CD4-positive, CD25-positive, alpha-beta regulatory T cell (primary cell): ENCODE results near the gene AP3S2. TPM values are rescaled to one million over a fixed set of nuclear protein-coding genes. Genes with fewer than 3 reads are reported as not detected.
"Not testable (repeated sequence)": the region's sequence is repeated elsewhere in the genome, so short reads cannot be mapped to it uniquely, and the experiment has no call there.

ENCODE experiments used
- ATAC-seq, 2 donors: fragments of 150-1000 bp; cut with Tn5 transposase; one replicate each; pipeline ENCODE4 v1.10.0; 2021; ENCODE audit warnings: low read depth in 2 of 2, moderate number of reproducible peaks in 2 of 2, moderate library complexity in 1 of 2
- DNase-seq, 3 donors: peaks; one replicate each; pipeline versions ENCODE4 v3.0.0 to v3.0.0-alpha.2; 2012 to 2022; ENCODE audit warnings: mixed read lengths in 1 of 3
- H3K27ac ChIP-seq: one replicate; pipeline ENCODE4 v1.7.0; 2013; ENCODE audit warnings: mild to moderate bottlenecking, low read length; ENCODE audit not compliant: insufficient read depth, poor library complexity, severe bottlenecking
- H3K27me3 ChIP-seq: one replicate; pipeline ENCODE4 v1.7.0; 2013; ENCODE audit warnings: low read length; ENCODE audit not compliant: control insufficient read depth, insufficient read depth
- H3K36me3 ChIP-seq: one replicate; pipeline ENCODE4 v1.7.0; 2013; ENCODE audit warnings: mild to moderate bottlenecking, low read length, moderate library complexity; ENCODE audit not compliant: control insufficient read depth, insufficient read depth
- H3K4me1 ChIP-seq: 2 replicates; pipeline ENCODE4 v1.7.0; 2013; ENCODE audit warnings: mild to moderate bottlenecking, low read length; ENCODE audit not compliant: insufficient read depth, control insufficient read depth, poor library complexity, severe bottlenecking
- H3K4me3 ChIP-seq: one replicate; pipeline ENCODE4 v1.7.0; 2013; ENCODE audit warnings: low read depth, mild to moderate bottlenecking, low read length, moderate library complexity
- H3K9me3 ChIP-seq, 2 experiments: 1 replicate in 1 of 2; 2 replicates in 1 of 2; pipeline ENCODE4 v1.7.0; 2013; ENCODE audit warnings: low read length in 2 of 2, mild to moderate bottlenecking in 1 of 2, moderate library complexity in 1 of 2; ENCODE audit not compliant: control insufficient read depth in 2 of 2
- H3K27ac Mint-ChIP-seq, 3 donors: one replicate each; pipeline ENCODE4 v1.8.0; 2020 to 2022; ENCODE audit warnings: mild to moderate bottlenecking in 3 of 3, mixed read lengths in 3 of 3, moderate library complexity in 2 of 3
- H3K27me3 Mint-ChIP-seq: one replicate; pipeline ENCODE4 v1.8.0; 2022; ENCODE audit warnings: mild to moderate bottlenecking, mixed read lengths
- H3K36me3 Mint-ChIP-seq: one replicate; pipeline ENCODE4 v1.8.0; 2020; ENCODE audit warnings: mixed read lengths
- H3K4me1 Mint-ChIP-seq, 4 donors: one replicate each; pipeline ENCODE4 v1.8.0; 2020 to 2022; ENCODE audit warnings: mixed read lengths in 4 of 4, mild to moderate bottlenecking in 1 of 4
- H3K4me3 Mint-ChIP-seq, 4 donors: one replicate each; pipeline ENCODE4 v1.8.0; 2020 to 2022; ENCODE audit warnings: mild to moderate bottlenecking in 4 of 4, mixed read lengths in 4 of 4, moderate library complexity in 3 of 4
- H3K9me3 Mint-ChIP-seq, 7 donors: one replicate each; pipeline ENCODE4 v1.8.0; 2020 to 2022; ENCODE audit warnings: mixed read lengths in 7 of 7, mild to moderate bottlenecking in 3 of 7, moderate library complexity in 2 of 7
- polyA plus RNA-seq, 4 donors: library from polyadenylated mRNA; unstranded; fragments of 300-500 nt; fragmentation: Illumina TruSeq; gene quantifications; one replicate each; pipeline ENCODE4 v1.2.3, GENCODE V29; 2021
- total RNA-seq: library from RNA; stranded (reverse); gene quantifications from one replicate; pipeline ENCODE4 v1.2.3, GENCODE V29; 2022

The AP3S2 gene
- total and polyA plus RNA-seq, 5 donors from 2014 or later: 25.4 to 48.5 (median 30.3) TPM

DNA sequence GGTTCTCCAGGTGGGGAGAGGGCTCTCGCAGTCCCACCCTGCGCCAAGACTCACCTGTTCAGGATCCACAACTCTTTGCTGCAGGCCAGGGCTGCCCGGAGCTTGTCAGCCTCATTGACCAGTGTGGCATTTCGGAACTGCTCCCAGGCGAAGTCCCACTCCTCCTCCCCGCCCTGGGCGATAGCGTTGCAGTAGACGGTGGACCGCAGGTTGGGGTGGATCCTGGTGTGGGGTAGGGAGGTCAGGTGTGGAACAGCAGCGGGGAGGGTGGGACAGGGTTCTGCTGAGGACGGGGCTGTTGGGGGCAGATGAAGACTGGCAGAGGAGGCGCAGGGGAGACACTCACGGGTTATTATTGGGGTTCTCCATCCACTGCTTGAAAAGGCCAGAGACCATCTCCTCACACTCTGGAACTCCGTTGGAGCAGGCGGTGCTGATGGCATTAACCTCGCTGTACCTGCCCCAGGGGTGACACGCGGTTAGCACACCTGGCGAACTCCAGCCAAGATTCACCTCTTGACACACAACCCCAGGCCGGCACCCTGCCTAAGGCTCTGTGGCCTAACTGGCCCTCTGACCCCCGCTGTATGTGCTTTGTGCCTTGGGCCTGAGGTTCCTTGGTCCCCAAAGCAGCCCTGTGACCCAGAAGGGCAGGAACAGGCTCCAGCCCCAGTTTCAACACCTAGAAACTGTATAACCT, 101.5 kb downstream of the AP3S2 start:
- H3K4me1 Mint-ChIP-seq: no peaks in the 10 kb centered on the region

DNA sequence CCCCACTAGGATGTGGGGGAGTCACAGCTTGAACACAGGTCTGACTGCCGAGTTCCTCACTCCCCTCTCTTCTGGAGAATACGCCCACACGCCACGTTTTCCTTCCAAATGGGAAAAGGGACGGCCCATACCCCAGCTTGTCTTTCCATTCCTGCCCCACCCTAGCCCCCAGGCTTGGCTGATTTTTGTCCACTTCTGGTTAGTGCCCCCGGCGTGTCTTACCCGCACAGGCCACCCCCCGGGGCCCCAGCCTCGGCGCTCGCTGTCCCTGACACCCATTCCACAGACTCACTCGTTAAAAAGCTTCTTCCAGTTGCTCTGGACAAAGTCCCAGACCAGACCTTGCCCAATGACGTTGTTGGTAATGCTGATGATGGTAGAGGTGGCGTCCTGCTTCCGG, 103.1 kb downstream of the AP3S2 start:
- Mint-ChIP-seq H3K27me3 (peaks cover 25% of the 10 kb centered on the region), H3K36me3 (peaks cover 3% of the 10 kb centered on the region), H3K27ac (no peak overlapping the region), H3K4me1 (no peaks in the 10 kb centered on the region), H3K4me3 (no peak overlapping the region), H3K9me3 (peaks cover 0 to 12% (median 2%) of the 10 kb centered on the region in 7 donors)
- Histone ChIP-seq H3K9me3 (peaks cover 0 to 8% of the 10 kb centered on the region in 2 experiments), H3K4me1 (no peaks in the 10 kb centered on the region), H3K27ac (no peak overlapping the region), H3K27me3 (peaks cover 4% of the 10 kb centered on the region), H3K4me3 (no peak overlapping the region), H3K36me3 (no peaks in the 10 kb centered on the region)
- DNase-seq (no peak), ATAC-seq (no peak)

More for the DNA sequence above, 101.5 kb downstream of the AP3S2 start:
- Mint-ChIP-seq H3K9me3 (peaks cover 0 to 16% (median 4%) of the 10 kb centered on the region in 7 donors), H3K27me3 (peaks cover 25% of the 10 kb centered on the region), H3K36me3 (peaks cover 3% of the 10 kb centered on the region), H3K27ac (no peak overlapping the region), H3K4me3 (no peak overlapping the region)
- Histone ChIP-seq H3K9me3 (peaks cover 0 to 8% of the 10 kb centered on the region in 2 experiments), H3K27ac (no peak overlapping the region), H3K36me3 (no peaks in the 10 kb centered on the region), H3K4me1 (no peaks in the 10 kb centered on the region), H3K27me3 (peaks cover 4% of the 10 kb centered on the region), H3K4me3 (no peak overlapping the region)
- no peak for ATAC-seq
- DNase-seq: no peak

DNA sequence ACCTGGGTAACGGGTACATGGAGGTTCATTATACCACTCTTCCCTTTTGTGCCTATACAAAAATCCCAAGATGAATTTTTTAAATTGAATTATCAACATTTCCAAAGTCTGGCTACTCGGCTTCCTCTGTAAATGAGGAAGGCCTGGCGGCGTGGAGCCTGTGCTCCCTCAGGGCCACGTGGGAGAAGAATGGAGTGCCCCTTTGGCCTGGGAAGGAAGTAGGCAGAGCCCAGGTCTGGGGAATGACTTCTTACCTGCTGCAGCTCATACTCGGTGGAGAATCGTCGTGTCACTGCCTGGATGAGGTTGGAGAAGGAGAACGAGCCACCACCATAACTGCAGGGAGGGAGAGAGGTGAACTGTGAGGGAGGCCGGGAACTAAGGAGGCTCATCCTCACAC, 103.6 kb downstream of the AP3S2 start:
- Histone ChIP-seq H3K27ac (no peak overlapping the region), H3K27me3 (peaks cover 4% of the 10 kb centered on the region), H3K4me1 (no peaks in the 10 kb centered on the region), H3K4me3 (no peak overlapping the region), H3K36me3 (no peaks in the 10 kb centered on the region), H3K9me3 (peaks cover 0 to 8% of the 10 kb centered on the region in 2 experiments)
- H3K4me3 Mint-ChIP-seq: no peak overlapping the region
- peaks cover 3% of the 10 kb centered on the region for H3K36me3 Mint-ChIP-seq
- peaks cover 24% of the 10 kb centered on the region for H3K27me3 Mint-ChIP-seq
- no peak for ATAC-seq
- no peaks in the 10 kb centered on the region for H3K4me1 Mint-ChIP-seq
- H3K27ac Mint-ChIP-seq: no peak overlapping the region
- H3K9me3 Mint-ChIP-seq: peaks cover 0 to 10% (median 2%) of the 10 kb centered on the region in 7 donors
- no peak for DNase-seq

DNA sequence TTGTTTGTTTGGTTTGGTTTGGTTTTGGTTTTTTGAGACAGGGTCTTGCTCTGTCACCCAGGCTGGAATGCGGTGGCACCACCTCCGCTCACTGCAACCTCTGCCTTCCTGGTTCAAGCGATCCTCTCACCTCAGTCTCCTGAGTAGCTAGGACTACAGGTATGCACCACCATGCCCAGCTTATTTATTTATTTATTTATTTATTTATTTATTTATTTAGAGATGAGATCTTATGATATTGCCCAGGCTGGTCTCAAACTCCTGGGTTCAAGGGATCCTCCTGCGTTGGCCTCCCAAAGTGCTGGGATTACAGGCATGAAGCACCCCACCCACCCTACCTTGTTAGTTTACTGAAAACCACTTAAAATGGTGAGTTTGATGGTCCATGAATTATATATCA, 105.2 kb downstream of the AP3S2 start:
- H3K27me3 ChIP-seq, H3K4me1 ChIP-seq, H3K4me1 Mint-ChIP-seq, ATAC-seq, H3K36me3 Mint-ChIP-seq, H3K9me3 ChIP-seq, H3K4me3 ChIP-seq, H3K4me3 Mint-ChIP-seq, H3K27ac Mint-ChIP-seq, DNase-seq, H3K36me3 ChIP-seq, H3K27ac ChIP-seq: not testable (repeated sequence)
- peaks cover 19% of the 10 kb centered on the region for H3K27me3 Mint-ChIP-seq
- peaks cover 0 to 10% (median 2%) of the 10 kb centered on the region in 7 donors for H3K9me3 Mint-ChIP-seq

DNA sequence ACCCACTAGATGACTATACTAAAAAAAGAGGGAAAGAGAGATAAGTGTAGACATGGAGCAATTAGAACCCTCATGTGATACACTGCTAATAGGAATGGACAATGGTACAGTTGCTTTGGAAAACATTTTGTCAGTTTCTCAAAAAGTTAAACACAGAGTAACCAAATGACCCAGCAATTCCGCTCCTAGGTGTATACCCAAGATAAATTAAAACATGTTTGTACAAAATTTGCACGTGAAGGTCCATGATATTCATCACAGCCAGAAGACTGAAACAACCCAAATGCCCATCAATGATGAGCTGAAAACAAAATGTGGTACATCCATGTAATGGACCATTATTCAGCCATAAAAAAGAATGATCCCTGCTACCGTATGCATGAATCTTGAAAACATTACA, 105.8 kb downstream of the AP3S2 start:
- Mint-ChIP-seq H3K27ac (no peak overlapping the region), H3K27me3 (peaks cover 17% of the 10 kb centered on the region), H3K4me3 (no peak overlapping the region), H3K36me3 (peaks cover 3% of the 10 kb centered on the region), H3K4me1 (no peaks in the 10 kb centered on the region), H3K9me3 (peaks cover 0 to 10% (median 2%) of the 10 kb centered on the region in 7 donors)
- DNase-seq (no peak), ATAC-seq (no peak)
- no peaks in the 10 kb centered on the region for H3K4me1 ChIP-seq
- H3K4me3 ChIP-seq: no peak overlapping the region
- H3K27ac ChIP-seq: no peak overlapping the region
- peaks cover 4% of the 10 kb centered on the region for H3K27me3 ChIP-seq
- peaks cover 0 to 8% of the 10 kb centered on the region in 2 experiments for H3K9me3 ChIP-seq
- H3K36me3 ChIP-seq: no peaks in the 10 kb centered on the region

DNA sequence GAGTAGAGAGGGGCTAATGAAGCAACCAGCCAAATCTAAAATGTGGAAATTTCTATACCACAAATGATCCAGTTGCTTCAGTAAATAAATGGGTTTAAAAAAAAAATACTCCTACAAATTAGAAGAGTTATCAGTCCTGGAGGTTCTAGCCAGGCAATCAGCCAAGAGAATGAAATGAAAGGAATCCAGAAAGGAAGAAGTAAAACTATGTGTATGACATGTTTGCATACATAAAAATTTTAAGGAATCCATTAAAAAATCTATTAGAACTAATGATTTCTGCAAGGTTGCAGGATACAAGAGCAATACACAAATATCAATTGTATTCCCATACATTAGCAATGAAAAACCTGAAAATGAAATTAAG, 108.0 kb downstream of the AP3S2 start:
- Histone ChIP-seq H3K27ac (no peak overlapping the region), H3K4me3 (no peak overlapping the region), H3K36me3 (no peaks in the 10 kb centered on the region), H3K9me3 (peaks cover 0 to 8% of the 10 kb centered on the region in 2 experiments), H3K27me3 (peaks cover 4% of the 10 kb centered on the region), H3K4me1 (no peaks in the 10 kb centered on the region)
- peaks cover 0 to 3% (median 0%) of the 10 kb centered on the region in 4 donors for H3K4me1 Mint-ChIP-seq
- H3K27me3 Mint-ChIP-seq: peaks cover 13% of the 10 kb centered on the region
- ATAC-seq: no peak
- H3K4me3 Mint-ChIP-seq: no peak overlapping the region
- peaks cover 3% of the 10 kb centered on the region for H3K36me3 Mint-ChIP-seq
- H3K27ac Mint-ChIP-seq: no peak overlapping the region
- DNase-seq: no peak
- peaks cover 0 to 10% (median 2%) of the 10 kb centered on the region in 7 donors for H3K9me3 Mint-ChIP-seq

DNA sequence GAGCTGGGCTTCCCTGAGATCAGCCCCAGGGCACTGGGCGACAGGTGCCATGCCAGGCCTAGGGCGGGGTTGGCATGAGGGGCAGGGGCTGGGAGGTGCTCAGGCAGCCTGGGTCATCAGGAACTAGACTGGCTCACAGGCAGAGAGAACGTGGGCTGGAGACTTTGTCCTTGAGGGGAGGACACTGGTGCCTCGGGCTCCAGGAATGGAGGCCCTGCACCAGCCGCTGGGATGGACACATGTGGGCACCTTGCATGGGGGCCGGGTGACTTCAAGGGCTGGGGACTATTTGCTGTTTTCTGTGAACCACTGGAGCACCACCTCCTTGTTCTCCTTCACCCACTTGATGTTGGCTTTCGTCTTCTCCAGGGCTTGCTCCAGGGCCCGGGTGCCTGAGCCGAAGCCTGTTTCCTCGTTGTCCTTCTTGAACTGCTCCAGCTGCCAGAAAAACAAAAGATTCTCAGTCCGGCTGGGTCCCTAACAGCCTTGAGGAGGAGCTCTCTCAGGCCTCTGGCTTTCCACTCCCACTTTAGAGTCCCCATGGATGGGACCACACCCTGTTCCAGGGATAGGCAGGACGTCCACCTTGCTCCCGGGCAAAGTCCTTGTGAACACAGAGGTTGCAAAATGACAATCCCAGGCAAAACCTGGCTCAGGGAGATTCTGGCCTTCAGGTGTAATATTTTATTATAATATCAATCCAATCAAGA, 108.6 kb downstream of the AP3S2 start:
- peaks cover 11% of the 10 kb centered on the region for H3K27me3 Mint-ChIP-seq
- Histone ChIP-seq H3K9me3 (peaks cover 0 to 8% of the 10 kb centered on the region in 2 experiments), H3K27ac (no peak overlapping the region), H3K36me3 (no peaks in the 10 kb centered on the region), H3K4me3 (no peak overlapping the region), H3K27me3 (peaks cover 4% of the 10 kb centered on the region), H3K4me1 (no peaks in the 10 kb centered on the region)
- no peak for DNase-seq
- no peak overlapping the region for H3K4me3 Mint-ChIP-seq
- H3K27ac Mint-ChIP-seq: no peak overlapping the region
- H3K36me3 Mint-ChIP-seq: peaks cover 3% of the 10 kb centered on the region
- peaks cover 0 to 6% (median 0%) of the 10 kb centered on the region in 4 donors for H3K4me1 Mint-ChIP-seq
- H3K9me3 Mint-ChIP-seq: peaks cover 0 to 10% (median 2%) of the 10 kb centered on the region in 7 donors
- ATAC-seq: no peak

DNA sequence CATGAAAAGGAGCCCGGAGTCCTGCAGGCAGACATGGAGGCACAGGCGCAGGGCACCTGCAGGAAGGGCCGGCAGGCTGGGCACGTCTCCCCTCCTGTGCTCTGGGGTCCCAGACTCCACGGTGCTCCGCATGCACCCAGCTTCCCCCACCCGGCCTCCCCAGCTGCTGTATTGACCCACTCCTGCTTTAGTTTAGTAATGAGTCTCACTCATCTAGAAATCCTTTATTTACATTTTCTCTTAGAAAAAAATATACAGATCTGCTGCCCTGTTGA, 109.2 kb downstream of the AP3S2 start:
- Mint-ChIP-seq H3K4me1 (peaks cover 0 to 6% (median 0%) of the 10 kb centered on the region in 4 donors), H3K27me3 (peaks cover 9% of the 10 kb centered on the region), H3K36me3 (peaks cover 3% of the 10 kb centered on the region), H3K27ac (no peak overlapping the region), H3K9me3 (peaks cover 0 to 10% (median 2%) of the 10 kb centered on the region in 7 donors), H3K4me3 (no peak overlapping the region)
- ATAC-seq: no peak
- H3K4me3 ChIP-seq: no peak overlapping the region
- DNase-seq: no peak
- H3K36me3 ChIP-seq: no peaks in the 10 kb centered on the region
- no peak overlapping the region for H3K27ac ChIP-seq
- peaks cover 4% of the 10 kb centered on the region for H3K27me3 ChIP-seq
- H3K4me1 ChIP-seq: no peaks in the 10 kb centered on the region
- peaks cover 0 to 8% of the 10 kb centered on the region in 2 experiments for H3K9me3 ChIP-seq
